Stimulated activated CD8-positive, alpha-beta memory T cell treated with anti-CD3 and anti-CD28 coated beads, Interleukin-7, amount 100 ng/mL, for 1 hour (primary cell): ENCODE data around the gene TCP1.
"Not testable (repeated sequence)": the region's sequence is repeated elsewhere in the genome, so short reads cannot be mapped to it uniquely, and the experiment has no call there.

Experiments used
- DNase-seq, 2 donors: peaks; one replicate each; pipeline ENCODE4 v3.0.0-alpha.2; 2020; ENCODE audit warnings: low read depth in 2 of 2

Gene TCP1

GRCh38 chr6:159777240-159777904, 12.0 kb downstream of the TCP1 start:
- no peak for DNase-seq

- no peak for DNase-seq
Observed at GRCh38 chr6:159772196-159772595, 17.2 kb downstream of the TCP1 start.

- DNase-seq, result no peak
Observed at GRCh38 chr6:159769470-159769869, 19.9 kb downstream of the TCP1 start.

GRCh38 chr6:159766906-159767305, 22.5 kb downstream of the TCP1 start:
- DNase-seq, result no peak

GRCh38 chr6:159762681-159763293, 26.6 kb downstream of the TCP1 start:
- DNase-seq, result no peak

- DNase-seq, result peak; percentile 79 to 82
Observed at GRCh38 chr6:159761873-159762680, 27.3 kb downstream of the TCP1 start, which contains the start of gene ACAT2. Gene ACAT2, plus strand, starts transcription at chr6:159762045. Its CDS starts 43 bp downstream, at chr6:159762088.

- no peak for DNase-seq
Observed at GRCh38 chr6:159761129-159761872, 28.1 kb downstream of the TCP1 start.

GRCh38 chr6:159760602-159761057, 28.8 kb downstream of the TCP1 start:
- DNase-seq, result no peak

GRCh38 chr6:159759645-159760044, 29.8 kb downstream of the TCP1 start:
- no peak for DNase-seq

GRCh38 chr6:159758031-159759001, 31.1 kb downstream of the TCP1 start:
- no peak for DNase-seq

- no peak for DNase-seq
Observed at GRCh38 chr6:159756508-159756907, 32.9 kb downstream of the TCP1 start.

- DNase-seq, result no peak
Observed at GRCh38 chr6:159754959-159755914, 34.2 kb downstream of the TCP1 start.

- no peak for DNase-seq
Observed at GRCh38 chr6:159754401-159754800, 35.0 kb downstream of the TCP1 start.

- DNase-seq, result no peak
Observed at GRCh38 chr6:159753081-159753872, 36.1 kb downstream of the TCP1 start.

- no peak for DNase-seq
Observed at GRCh38 chr6:159751448-159751847, 38.0 kb downstream of the TCP1 start.

GRCh38 chr6:159748127-159748526, 41.3 kb downstream of the TCP1 start:
- DNase-seq, result not testable (repeated sequence)

GRCh38 chr6:159746759-159747158, 42.6 kb downstream of the TCP1 start:
- DNase-seq, result no peak

- DNase-seq, result no peak
Observed at GRCh38 chr6:159745081-159745480, 44.3 kb downstream of the TCP1 start.

- no peak for DNase-seq
Observed at GRCh38 chr6:159742165-159742564, 47.2 kb downstream of the TCP1 start.
